ENCODE data around the gene UBE2D2.
A peak's percentile ranks its signal among the peaks of the same experiment; 100 is the strongest.

UBE2D2 gene

DNA sequence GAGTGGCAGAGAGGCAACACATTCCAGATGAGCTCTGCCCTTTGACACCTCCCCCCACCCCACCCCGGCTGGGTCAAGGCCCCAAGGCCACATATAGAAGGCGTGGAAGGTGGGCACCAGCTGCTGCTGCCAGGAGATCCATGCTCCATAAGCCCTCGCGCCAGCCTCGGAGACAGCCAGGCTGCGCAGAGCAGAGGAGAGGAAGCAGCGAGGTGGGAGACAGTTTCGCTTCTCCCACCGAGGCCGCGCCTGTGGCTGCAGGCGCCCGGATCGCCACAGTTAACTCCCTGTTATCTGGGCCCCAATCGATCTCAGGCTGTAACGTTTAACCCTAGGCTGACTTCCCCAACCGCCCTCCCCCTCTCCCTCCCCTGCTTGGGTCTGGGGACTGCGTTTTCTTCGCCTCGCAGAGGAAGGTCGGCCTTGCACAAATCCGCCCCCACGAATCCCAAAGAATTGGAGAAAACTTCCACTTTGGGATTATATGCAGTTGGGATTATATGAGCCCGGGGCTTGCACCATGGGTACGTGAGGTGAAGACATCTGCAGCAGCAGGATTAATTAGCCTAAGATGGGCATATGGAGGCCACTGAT lies 85.9 kb downstream of the UBE2D2 start:
- no peak for DNase-seq (ENCODE audit: extremely low read depth in 1 of 2, low read depth in 1 of 2)

DNA sequence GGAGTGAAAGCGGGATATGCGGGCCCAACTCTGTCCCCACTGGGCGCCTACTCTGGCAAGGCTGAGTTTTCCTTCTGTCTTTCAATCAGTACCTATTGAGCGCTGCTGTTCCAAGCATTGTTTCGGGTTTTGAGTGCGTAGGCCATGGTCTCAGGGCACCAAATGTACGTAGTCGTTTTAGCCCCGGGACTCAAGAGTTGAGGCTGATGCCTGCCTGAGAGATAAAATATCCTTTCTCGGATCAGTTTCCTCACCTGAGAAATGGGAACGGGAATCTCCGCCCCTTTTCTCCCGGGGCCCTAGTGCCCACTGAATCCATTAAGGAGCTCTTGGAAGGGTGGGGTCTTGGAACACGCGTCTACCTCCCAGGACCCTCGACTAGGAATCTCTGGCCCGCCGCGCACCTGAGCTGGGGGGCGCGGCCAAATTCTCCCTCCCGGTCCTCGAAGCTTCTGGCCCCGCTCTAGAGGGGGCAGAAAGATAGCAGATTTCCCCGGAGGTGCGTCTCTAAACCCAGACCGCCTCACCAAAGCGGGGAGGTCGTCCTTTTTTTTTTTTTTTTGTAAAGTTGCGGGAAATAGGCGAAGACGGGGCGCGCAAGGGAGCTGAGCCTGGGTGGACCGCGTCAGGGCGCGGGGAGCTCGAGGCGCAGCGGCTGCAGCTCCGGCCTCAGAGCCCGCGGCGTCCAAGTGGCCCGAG lies 86.5 kb downstream of the UBE2D2 start:
- DNase-seq (ENCODE audit: extremely low read depth in 1 of 2, low read depth in 1 of 2), result no peak

DNA sequence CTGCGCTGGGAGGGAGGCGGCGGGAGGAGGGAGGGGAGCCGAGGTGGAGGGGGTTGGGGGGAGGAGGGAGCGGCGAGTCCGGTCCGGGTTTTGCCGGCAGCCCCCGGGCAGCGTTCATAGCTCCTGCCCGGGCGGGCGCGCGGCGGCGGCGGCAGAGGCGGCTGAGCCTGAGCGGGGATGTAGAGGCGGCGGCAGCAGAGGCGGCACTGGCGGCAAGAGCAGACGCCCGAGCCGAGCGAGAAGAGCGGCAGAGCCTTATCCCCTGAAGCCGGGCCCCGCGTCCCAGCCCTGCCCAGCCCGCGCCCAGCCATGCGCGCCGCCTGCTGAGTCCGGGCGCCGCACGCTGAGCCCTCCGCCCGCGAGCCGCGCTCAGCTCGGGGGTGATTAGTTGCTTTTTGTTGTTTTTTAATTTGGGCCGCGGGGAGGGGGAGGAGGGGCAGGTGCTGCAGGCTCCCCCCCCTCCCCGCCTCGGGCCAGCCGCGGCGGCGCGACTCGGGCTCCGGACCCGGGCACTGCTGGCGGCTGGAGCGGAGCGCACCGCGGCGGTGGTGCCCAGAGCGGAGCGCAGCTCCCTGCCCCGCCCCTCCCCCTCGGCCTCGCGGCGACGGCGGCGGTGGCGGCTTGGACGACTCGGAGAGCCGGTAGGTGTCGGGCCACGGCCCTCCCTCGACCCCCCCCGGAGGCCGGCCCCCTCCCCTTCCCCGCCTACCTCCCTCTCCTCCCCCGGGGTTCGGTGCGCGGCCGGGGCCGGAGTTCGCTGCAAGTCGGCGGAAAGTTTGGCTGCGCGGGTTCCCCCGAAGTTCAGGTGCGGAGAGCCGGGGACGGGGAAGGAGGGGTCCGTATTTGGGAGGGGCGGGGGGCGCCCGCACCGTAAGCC lies 87.3 kb downstream of the UBE2D2 start, which contains the start of gene CXXC5:
TSS of gene CXXC5 (plus strand) at position 145 of the 877 bp plus-strand sequence. CDS start 32,175 bp downstream, outside the sequence.
- DNase-seq (ENCODE audit: extremely low read depth in 1 of 2, low read depth in 1 of 2), result no peak

DNA sequence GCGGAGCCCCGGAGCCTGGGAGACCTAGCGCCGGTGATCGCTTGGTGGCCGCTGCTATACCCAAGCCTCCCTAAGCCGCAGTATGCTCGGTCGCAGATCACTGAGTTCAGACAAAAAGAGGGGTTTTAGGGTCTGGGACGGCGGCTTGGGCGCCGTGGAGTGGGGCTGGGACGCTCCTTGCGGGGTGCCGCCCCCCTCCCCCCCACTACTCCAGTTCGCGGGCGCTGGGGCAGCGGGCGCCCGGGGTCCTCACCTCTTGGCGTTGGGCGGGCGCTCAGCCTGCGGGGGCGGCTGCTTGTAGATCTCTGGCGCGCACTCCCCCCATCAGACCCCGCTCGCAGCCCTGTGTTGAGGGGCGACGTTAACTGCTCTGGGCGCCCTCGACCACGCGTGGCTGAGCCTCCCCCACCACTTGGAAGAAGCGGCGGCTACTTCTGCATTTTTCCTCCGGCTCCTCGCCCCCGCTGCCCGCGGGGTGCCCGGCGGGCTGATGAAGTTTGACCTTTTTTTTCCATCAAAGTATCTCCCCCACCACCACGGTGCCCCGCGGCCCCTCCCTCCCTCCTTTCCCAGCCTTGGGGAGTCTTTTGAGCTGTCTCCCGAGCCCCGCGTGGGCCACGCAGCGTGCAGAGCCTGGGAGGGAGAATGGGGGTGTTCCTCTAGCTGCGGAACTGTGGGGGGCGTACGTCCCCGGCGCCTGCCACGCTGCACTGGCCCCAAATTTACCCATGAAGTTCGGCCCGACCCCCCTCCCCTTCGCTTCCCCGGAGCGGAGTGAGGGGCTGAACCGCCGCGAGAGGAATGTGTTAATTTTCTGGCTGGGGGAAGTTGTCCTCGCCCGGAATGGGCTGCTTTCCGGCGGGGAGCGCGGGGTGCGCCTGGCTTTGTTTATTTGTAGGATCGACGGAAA lies 88.2 kb downstream of the UBE2D2 start:
- DNase-seq (ENCODE audit: extremely low read depth in 1 of 2, low read depth in 1 of 2), result no peak

DNA sequence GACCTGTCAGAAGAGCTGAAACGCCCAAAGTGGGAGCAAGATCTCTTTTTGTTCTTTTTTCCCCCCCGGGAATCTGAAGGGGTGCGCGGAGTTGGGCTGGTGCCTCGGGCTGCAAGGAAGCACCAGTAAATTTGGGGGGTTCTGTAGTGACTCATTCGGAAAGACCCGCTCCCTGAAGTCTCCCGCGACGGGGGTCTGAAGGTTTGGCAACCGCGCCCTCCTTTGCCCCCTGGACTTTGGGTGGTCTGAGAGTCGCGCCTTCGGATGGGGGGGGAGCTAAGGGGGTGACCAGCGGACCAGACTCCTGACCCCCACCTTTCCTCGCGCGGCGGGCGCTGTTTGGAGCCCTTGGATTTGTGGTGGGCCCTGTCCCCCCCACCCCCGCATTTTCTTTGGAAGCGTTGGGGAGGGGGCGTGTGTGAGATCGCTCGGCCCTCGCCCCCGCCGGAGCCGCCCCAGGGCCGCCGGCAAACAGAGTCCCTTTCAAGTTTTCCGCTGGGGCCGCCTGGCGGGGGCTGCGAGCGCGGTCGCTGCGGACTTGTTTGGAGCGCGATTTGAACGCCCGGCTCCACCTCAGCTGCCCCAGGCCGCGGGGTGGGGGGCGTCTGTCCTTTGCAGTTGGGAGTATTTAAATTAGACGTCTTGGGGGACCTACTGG lies 89.0 kb downstream of the UBE2D2 start:
- DNase-seq (ENCODE audit: extremely low read depth in 1 of 2, low read depth in 1 of 2), result no peak

DNA sequence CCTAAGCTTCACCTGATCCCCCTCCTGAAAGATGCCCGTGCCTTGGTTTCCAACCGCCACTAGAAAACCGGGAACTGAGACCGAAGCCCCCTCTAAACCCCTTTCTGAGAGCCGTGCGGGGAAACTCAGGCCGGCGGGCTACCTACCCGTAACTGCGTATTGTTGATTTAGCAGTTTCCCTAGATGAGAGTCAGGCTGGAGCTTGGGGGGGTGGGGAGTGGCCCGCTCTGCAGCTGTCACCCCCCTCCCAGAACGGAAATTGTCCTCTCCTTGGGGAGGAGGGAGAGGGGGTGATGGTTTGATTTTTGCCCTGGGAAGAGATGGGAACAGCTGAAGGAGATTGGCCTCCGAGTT lies 89.5 kb downstream of the UBE2D2 start:
- DNase-seq (ENCODE audit: extremely low read depth in 1 of 2, low read depth in 1 of 2), result no peak

DNA sequence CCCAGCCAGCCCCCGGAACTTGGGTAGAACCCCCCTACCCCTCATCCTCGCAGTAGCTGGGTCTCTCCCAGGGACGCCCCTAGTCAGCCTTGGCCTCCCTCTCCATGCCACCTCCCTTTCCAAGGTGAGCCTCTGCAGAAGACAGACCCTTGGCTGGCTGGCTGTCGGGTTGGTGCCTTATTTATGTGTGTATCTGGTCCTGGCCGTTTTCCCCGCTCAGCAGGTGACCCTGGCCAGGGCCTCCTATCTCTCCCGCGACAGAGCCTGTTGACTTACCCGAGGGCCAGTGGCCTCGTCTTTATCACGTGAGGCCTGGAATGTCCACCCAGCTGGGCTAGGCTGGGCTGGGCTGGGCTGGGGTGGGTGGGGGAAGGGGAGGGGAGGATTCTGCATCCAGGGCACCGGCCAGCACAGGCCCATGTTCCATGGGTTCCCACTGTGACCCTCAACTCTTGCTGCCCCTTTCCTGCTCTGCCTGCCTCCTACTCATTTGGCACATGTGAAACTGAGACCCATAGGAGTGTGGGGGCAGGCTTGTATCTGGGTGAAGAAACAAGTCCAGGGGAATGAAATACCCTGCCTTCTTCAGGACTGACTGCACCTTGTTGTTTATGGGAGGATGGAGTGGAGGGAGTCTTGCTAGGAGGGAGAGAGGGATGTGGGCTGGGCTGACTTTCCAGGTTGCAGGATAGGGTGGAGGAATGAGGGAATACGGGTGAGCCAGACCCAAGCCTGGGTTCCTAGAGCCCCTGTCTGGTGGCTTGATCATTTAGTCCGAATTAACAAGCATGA lies 90.1 kb downstream of the UBE2D2 start:
- DNase-seq (ENCODE audit: extremely low read depth in 1 of 2, low read depth in 1 of 2), result no peak

DNA sequence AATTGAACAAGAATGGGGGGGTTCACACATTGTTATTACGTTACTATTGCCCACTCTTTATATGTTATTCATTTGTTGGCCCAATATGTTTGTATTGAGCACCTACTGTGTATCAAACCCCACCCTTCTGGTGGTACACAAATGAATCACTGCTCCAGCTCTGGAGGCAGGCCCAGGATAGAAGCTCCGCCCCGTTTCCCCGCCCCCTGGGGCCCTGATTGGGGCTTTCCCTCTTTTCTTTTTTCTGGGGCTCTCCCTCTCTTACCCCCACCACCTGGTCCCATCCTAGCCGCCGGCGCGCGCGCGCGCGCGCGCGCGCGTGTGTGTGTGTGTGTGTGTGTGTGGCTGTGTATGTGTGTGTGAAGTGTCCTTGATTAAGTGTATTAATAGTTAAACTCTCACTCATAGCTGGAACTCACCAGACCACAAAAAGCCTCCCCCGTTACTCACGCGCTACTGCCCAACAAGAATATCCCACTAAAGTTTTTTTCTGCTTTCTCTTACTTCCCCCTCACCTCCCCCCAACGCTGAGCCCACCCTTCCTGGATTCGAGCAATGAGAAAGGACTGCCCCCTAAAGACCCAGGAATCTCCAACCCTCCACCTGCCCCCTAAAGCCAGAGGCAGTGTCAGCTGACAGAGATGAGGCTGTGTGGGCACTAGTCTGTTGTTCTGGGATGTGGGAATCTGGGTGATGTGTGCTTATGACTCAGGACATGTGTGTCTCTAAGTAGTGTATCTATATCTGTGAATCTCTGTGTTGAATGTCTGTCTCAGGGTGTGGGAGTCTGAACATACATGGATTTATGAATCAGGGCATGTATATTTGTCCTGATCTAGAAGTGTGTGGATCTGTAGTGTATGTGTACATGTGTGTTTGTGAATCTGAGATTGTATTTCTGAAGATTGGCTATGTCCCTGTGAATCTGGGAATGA lies 91.0 kb downstream of the UBE2D2 start:
- DNase-seq (ENCODE audit: extremely low read depth in 1 of 2, low read depth in 1 of 2), result peak in 1 of 2 donors; percentile 52

DNA sequence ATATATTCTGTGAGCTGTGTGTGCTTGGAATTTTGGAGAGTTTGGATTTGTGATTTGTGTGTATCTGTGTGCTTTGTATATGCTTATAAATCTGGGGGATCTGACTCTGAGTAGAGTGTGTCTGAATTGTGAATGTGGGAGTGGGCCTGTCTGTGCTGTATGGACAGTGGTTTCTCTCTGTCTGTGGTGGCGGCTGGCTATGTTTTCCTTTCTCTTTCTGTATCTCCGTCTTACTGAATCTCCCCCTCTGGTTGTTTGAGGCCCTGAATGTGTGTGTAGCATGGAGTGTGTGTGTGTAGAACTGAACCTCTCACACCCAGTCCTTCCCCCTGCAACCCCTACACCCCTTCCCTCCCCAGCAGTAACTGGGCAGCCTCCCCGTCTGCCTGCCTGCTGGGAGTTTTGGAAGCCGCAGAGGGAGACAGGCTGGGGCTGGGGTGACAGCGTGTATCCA lies 91.7 kb downstream of the UBE2D2 start:
- DNase-seq (ENCODE audit: extremely low read depth in 1 of 2, low read depth in 1 of 2), result no peak

DNA sequence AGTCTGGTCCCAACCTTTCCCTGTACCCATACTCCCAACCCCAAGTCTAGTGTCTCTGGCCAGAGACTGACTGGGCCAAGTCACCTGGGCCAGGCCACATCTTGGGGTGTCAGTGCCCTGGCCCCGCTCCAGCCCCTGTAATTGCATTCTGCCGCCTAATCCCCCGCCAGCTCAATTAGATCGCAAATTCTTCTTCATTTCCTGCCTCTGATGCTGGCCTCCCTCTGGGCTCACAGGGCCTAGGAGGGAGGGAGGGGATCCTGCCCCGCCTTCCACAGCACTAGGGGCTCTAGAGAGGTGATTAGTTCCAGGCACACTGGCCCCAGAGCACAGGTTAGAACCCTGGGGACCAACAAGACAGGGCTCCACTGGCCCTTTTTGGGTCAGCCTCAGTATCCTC lies 92.5 kb downstream of the UBE2D2 start:
- DNase-seq (ENCODE audit: extremely low read depth in 1 of 2, low read depth in 1 of 2), result no peak

DNA sequence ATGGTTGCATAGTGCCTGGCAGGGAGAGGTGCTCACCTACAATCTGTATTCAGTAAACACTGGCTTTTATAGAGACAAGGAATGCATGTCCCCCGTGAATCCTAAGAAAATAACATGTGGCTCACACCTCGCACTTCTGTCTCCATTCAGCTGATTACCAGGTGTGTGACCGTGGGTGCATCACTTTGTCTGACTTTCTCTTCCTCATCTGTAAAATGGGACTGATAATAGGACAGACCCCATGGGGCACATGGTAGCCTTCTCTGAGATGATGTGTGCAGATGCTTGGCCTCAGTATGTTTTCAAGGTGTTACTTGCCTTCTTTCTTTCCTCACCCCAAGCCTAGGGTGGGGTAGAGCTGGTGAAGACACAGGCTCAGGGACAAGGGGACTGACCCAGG lies 93.3 kb downstream of the UBE2D2 start:
- no peak for DNase-seq (ENCODE audit: extremely low read depth in 1 of 2, low read depth in 1 of 2)

DNA sequence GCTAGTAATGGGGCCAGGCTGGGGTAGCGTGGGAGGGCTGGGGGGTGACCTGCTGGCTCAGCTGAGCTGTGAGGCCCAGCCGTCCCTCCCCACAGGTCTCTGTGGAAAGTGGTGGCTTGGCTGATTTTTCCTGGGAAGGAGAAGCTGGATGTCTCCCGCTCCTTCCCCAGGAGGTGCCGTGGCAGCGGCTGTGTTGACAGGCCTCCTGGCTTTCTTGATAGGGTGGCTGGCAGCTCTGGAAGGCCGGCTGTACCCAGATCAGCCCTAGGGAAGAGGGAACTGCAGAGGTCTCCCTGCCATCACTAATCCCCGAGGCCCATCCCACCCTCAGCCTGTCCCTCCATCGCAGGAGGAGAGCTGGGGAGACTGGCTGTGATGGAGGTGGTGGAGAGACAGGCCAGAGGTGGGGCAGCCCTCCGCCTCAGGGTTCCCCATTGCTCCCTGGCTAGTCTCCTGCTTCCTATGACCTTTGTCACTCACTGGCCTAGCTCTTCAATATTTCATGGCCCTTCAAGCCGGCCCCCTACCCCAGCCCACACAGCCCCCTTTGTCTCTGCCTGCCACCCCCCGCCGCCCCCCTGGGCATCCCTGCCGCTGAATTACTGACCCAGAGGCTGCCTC lies 93.8 kb downstream of the UBE2D2 start:
- no peak for DNase-seq (ENCODE audit: extremely low read depth in 1 of 2, low read depth in 1 of 2)

DNA sequence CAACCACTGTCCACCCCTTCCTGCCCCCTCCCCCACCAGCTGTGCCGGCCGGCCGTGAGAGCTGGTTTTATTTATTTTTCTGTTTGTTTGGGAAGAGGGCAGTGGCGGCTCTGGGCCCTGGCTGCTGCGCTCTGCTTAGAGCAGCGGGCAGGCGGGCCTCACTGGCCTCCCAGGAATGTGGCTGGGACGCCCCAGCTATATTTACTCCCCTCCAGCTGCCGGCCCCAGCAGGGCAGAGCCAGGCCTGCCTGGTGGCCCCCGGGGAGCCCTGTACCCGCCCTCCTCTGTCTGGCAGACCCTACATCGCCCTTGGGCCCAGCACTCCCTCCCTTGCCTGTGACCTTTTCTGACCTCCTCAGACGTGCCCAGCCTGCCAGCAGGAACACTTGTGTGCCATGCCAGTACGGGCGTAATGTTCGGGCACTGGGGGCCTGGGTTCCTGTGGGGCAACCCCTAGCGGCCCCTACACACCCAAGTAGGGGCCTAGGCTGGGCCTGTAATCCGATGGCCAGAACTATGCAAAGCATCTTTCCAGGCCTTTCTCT lies 94.7 kb downstream of the UBE2D2 start:
- DNase-seq (ENCODE audit: extremely low read depth in 1 of 2, low read depth in 1 of 2), result no peak

DNA sequence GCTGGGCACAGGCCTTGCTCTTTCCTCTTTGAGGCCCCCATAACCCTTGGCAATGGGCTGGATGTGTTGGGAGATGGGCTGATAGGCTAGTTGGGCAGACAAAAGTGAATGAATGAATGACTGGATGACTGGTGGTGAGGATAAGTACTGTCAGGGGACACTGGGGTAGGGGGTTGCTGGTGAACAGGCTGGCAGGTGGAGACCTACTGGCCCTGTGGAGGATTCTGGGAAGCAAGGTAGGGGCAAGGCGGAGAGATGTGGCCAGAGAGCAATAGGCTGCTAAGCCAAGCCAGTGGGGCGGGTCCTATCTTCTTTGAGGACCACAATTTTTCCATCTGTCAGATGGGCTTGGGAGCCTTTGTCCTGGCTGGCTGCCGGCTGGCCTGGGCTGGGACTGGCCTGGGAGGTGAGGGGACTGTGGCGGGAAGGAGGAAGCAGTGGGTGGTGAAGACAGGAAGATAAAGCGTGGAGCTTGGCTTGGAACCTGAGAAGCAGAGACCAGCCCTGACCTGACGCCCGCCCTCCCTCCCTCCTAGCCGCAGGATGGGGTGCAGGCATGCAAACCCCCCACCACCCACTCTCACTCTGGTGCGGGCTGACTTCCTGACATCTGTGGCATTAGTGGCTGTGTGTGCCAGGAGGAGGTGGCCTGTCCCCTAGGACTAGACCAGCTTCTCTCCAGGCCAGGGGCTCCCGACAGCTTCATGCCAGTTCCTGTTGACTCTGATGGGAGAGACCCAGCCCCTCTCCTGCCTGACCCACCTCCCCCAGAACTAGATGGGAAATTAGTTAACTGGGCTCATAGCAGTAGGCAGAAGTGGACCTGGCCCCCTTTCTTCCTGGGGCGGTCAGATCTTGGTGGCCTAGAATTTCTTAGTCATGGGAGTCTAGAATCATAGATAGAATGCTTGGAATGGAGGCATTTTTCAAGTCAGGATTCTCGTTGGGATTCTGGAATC lies 96.5 kb downstream of the UBE2D2 start:
- DNase-seq (ENCODE audit: extremely low read depth in 1 of 2, low read depth in 1 of 2), result no peak

DNA sequence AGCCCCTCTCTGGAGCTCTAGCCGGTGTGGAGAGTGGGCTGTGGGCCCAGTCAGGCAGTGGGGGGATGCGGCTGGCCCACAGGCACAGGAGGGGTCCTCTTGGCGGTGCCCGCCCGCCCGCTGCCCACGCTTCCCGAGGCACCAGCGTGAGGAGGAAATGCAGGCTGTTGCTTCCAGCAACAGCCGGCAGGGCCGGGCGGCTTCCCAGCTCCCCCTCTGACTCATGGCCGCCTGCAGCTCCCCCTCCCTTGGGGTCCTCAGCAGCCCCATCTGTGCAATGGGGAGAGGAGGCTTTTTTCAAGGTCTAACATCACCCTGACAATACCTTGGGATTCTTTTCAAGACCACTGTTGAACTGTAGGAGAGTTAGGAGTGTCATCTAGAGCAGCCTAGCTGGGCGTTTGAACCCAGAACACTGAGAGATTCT lies 97.4 kb downstream of the UBE2D2 start:
- DNase-seq (ENCODE audit: extremely low read depth in 1 of 2, low read depth in 1 of 2), result no peak

DNA sequence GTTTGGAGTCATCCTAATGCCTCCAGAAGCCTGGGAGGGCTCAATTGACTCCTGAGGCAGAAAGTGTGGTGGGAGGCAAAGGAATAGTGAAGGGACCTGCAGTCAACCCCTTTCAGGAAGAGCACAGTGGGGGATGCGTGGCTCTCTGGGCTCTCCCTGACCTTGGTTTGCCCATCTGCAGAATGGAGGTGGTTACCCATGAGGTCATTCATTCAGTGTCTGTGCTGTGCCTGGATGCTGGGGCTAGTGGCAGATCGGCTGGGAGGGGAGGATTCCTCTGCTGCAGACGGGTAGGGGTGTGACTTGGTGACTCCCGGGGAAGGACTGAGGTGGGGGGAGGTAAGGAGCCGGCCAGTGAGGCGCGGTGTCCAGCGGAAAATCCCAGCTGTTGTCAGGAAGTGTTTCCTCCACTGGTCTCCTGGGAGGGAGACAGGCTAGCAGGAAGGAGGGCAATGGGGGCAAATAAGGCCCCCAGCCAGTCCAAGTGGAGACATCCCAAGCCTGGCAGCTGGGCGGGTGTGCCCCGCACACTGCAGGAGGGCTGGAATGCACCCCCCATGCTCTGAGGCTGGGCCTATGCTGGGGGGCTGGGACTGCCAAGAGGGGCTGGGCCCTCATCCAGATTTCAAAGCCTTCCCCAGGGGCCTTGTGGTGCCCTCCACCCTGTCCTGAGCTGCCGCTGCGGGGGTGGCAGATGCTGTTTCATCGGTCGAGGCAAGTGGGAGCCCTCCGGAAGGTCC lies 98.0 kb downstream of the UBE2D2 start:
- no peak for DNase-seq (ENCODE audit: extremely low read depth in 1 of 2, low read depth in 1 of 2)
